Prostate gland (tissue), 2 donors: ENCODE data around the gene SEM1.

ENCODE experiments used
- CTCF ChIP-seq, 4 experiments: fragments of 200-600 bp in 2 of 4; fragments of 450-650 bp in 2 of 4; sonication (generic) in 2 of 4; IDR thresholded peaks; 1 replicate in 3 of 4; 2 replicates in 1 of 4; pipeline ENCODE4 v1.5.1; 2016 to 2019; ENCODE audit warnings: antibody characterized with exemption in 4 of 4, mild to moderate bottlenecking in 2 of 4, moderate library complexity in 2 of 4
- POLR2A ChIP-seq: fragments of 450-650 bp; IDR thresholded peaks from one replicate; pipeline ENCODE4 v1.6.1; 2016; ENCODE audit warnings: antibody characterized with exemption, mild to moderate bottlenecking

- no peak for TF ChIP-seq CTCF (IDR thresholded peaks at IDR 0.05)
- TF ChIP-seq POLR2A = no peak
These were observed 24.7 kb upstream of the SEM1 start for GRCh38 chr7:96734343-96734742.
